Upper lobe of left lung (tissue), 6 donors: ENCODE results near the gene C6orf15. TPM values are rescaled to one million over a fixed set of nuclear protein-coding genes. Genes with fewer than 3 reads are reported as not detected.

Experiments
- ATAC-seq, 2 donors: fragments of 200-7000 bp; cut with Tn5 transposase; one replicate each; pipeline ENCODE4 v1.9.1; 2022; ENCODE audit warnings: mild to moderate bottlenecking in 2 of 2, moderate library complexity in 2 of 2; ENCODE audit not compliant: low FRiP score in 2 of 2
- DNase-seq, 2 donors: peaks; one replicate each; pipeline ENCODE4 v3.0.0-alpha.2; 2019 to 2020
- H3K27ac ChIP-seq, 4 donors: fragments of 200-600 bp; sonication (generic); one replicate each; pipeline ENCODE4 v1.5.1; 2016 to 2019
- H3K27me3 ChIP-seq, 4 donors: fragments of 200-600 bp; sonication (generic); one replicate each; pipeline ENCODE4 v1.5.1; 2017 to 2019
- H3K36me3 ChIP-seq, 4 donors: fragments of 200-600 bp; sonication (generic); one replicate each; pipeline ENCODE4 v1.5.1; 2016 to 2019
- H3K4me1 ChIP-seq, 4 donors: fragments of 200-600 bp; sonication (generic); one replicate each; pipeline ENCODE4 v1.5.1; 2018 to 2019
- H3K4me3 ChIP-seq, 4 donors: fragments of 200-600 bp; sonication (generic); one replicate each; pipeline ENCODE4 v1.5.1; 2017 to 2019; ENCODE audit warnings: mild to moderate bottlenecking in 2 of 4, moderate library complexity in 1 of 4
- H3K9me3 ChIP-seq, 4 donors: fragments of 200-600 bp; sonication (generic); one replicate each; pipeline ENCODE4 v1.5.1; 2018 to 2019
- CTCF ChIP-seq, 6 experiments: fragments of 450-650 bp in 4 of 6; fragments of 200-600 bp in 2 of 6; sonication (generic) in 2 of 6; IDR thresholded peaks; one replicate each; pipeline ENCODE4 v1.5.1; 2016 to 2019; ENCODE audit warnings: antibody characterized with exemption in 6 of 6
- EP300 ChIP-seq, 4 donors: sonication (generic); formaldehyde crosslinking; IDR thresholded peaks; one replicate each; pipeline ENCODE4 v1.5.1; 2017; ENCODE audit warnings: antibody characterized with exemption in 4 of 4, control low read depth in 2 of 4
- POLR2A ChIP-seq, 4 donors: fragments of 450-650 bp; IDR thresholded peaks; one replicate each; pipeline ENCODE4 v1.5.1; 2016 to 2017; ENCODE audit warnings: antibody characterized with exemption in 4 of 4, mild to moderate bottlenecking in 2 of 4
- POLR2AphosphoS5 ChIP-seq, 2 donors: sonication (generic); formaldehyde crosslinking; IDR thresholded peaks; one replicate each; pipeline ENCODE4 v1.5.1; 2017; ENCODE audit warnings: antibody characterized with exemption in 2 of 2
- WGBS, 2 donors: methylation state at CpG; one replicate each; pipeline ENCODE4 v1.1.5; 2017 to 2018; 5-methylcytosine and 5-hydroxymethylcytosine counted together
- total RNA-seq, 6 donors: library from RNA; depleted of rRNA in 4 of 6; stranded (reverse); fragments of >200 nt in 4 of 6; gene quantifications; one replicate each; pipeline versions ENCODE4 v1.1.0 to v1.2.1, GENCODE V29; 2016 to 2021
- donor health status: DM: no; HTN: no; CAD: no; lungs with moderate emphysema.
- donor health status: DM: no; HTN: yes; CAD: no; lungs with severe emphysema.

The C6orf15 gene
- total RNA-seq, 6 donors from 2014 or later, result not detected

DNA sequence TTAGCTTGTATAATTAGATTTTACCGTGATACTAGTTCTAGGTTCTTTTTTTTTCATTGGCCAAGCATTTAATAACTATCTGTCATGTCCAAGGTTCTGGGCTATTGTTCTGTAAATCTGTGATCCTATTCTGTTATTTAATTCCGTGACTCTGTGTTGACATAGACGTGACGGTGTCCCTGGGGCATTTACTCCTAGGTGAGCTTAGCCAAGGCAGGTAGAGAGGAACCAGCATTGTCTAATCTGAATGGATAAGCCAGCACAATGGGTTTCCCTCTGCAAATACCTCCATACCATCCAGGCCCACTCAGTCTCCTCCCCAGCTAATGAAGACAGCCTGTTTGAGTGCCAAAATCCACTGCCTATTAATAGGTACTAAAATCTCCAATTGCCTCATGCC lies 16.8 kb upstream of the C6orf15 start:
- no peaks in the 10 kb centered on the region for H3K9me3 ChIP-seq
- peaks cover 0 to 13% (median 6%) of the 10 kb centered on the region in 4 donors for H3K4me1 ChIP-seq
- no peak overlapping the region for H3K4me3 ChIP-seq
- no peaks in the 10 kb centered on the region for H3K27me3 ChIP-seq
- 48 to 67% methylated on average over 4 of the region's 4 CpGs for WGBS, 2 donors
- no peak for ATAC-seq
- H3K27ac ChIP-seq, result no peak overlapping the region
- H3K36me3 ChIP-seq, result no peaks in the 10 kb centered on the region
- no peak for DNase-seq
- TF ChIP-seq POLR2A (IDR thresholded peaks at IDR 0.05), result no peak
- TF ChIP-seq CTCF (IDR thresholded peaks at IDR 0.05), result no peak
- TF ChIP-seq EP300 (IDR thresholded peaks at IDR 0.05), result no peak
- no peak for TF ChIP-seq POLR2AphosphoS5 (IDR thresholded peaks at IDR 0.05)

GRCh38 chr6:31128093-31128676 lies 15.8 kb upstream of the C6orf15 start:
- H3K27ac ChIP-seq, result no peak overlapping the region
- TF ChIP-seq CTCF (IDR thresholded peaks at IDR 0.05), result peak; percentile 60 to 89 (median 68)
- no peak for TF ChIP-seq EP300 (IDR thresholded peaks at IDR 0.05)
- H3K9me3 ChIP-seq, result no peaks in the 10 kb centered on the region
- H3K36me3 ChIP-seq, result no peaks in the 10 kb centered on the region
- ATAC-seq, result peak; percentile 53 to 63
- H3K4me3 ChIP-seq, result no peak overlapping the region
- WGBS, 2 donors, result 5 to 8% methylated on average over 8 of the region's 8 CpGs
- H3K27me3 ChIP-seq, result no peaks in the 10 kb centered on the region
- peak in 1 of 2 donors; percentile 68 for DNase-seq
- peaks cover 1 to 13% (median 7%) of the 10 kb centered on the region in 4 donors for H3K4me1 ChIP-seq

GRCh38 chr6:31126396-31127175 lies 14.2 kb upstream of the C6orf15 start:
- Histone ChIP-seq H3K36me3 (no peaks in the 10 kb centered on the region), H3K4me3 (no peak overlapping the region), H3K9me3 (no peaks in the 10 kb centered on the region), H3K27me3 (no peaks in the 10 kb centered on the region), H3K27ac (no peak overlapping the region), H3K4me1 (peaks cover 8 to 20% (median 16%) of the 10 kb centered on the region in 4 donors)
- DNase-seq, result no peak
- no peak for ATAC-seq
- no peak for TF ChIP-seq POLR2A (IDR thresholded peaks at IDR 0.05)
- no peak for TF ChIP-seq POLR2AphosphoS5 (IDR thresholded peaks at IDR 0.05)
- no peak for TF ChIP-seq EP300 (IDR thresholded peaks at IDR 0.05)
- TF ChIP-seq CTCF (IDR thresholded peaks at IDR 0.05), result no peak
- WGBS, 2 donors, result 80 to 83% methylated on average over 13 to 16 of the region's 16 CpGs

GRCh38 chr6:31125586-31126363 lies 13.4 kb upstream of the C6orf15 start:
- DNase-seq (no peak), ATAC-seq (no peak)
- H3K4me1 ChIP-seq, result peaks cover 8 to 20% (median 16%) of the 10 kb centered on the region in 4 donors
- 67 to 74% methylated on average over 11 to 12 of the region's 12 CpGs for WGBS, 2 donors
- TF ChIP-seq EP300 (IDR thresholded peaks at IDR 0.05) (no peak), CTCF (IDR thresholded peaks at IDR 0.05) (no peak), POLR2AphosphoS5 (IDR thresholded peaks at IDR 0.05) (no peak), POLR2A (IDR thresholded peaks at IDR 0.05) (no peak)
- no peaks in the 10 kb centered on the region for H3K36me3 ChIP-seq
- no peaks in the 10 kb centered on the region for H3K9me3 ChIP-seq
- H3K4me3 ChIP-seq, result no peak overlapping the region
- no peaks in the 10 kb centered on the region for H3K27me3 ChIP-seq
- no peak overlapping the region for H3K27ac ChIP-seq
